Ishikawa (cell line): ENCODE results near the gene WSCD2.

ENCODE experiments used
- CEBPB ChIP-seq: IDR thresholded peaks from 2 replicates; pipeline ENCODE4 v1.6.1; 2012
- CREB1 ChIP-seq: IDR thresholded peaks from 2 replicates; pipeline ENCODE4 v1.6.1; 2012; ENCODE audit warnings: low read depth
- EGR1 ChIP-seq: IDR thresholded peaks from 2 replicates; pipeline ENCODE4 v1.6.1; 2012
- EP300 ChIP-seq: IDR thresholded peaks from 2 replicates; pipeline ENCODE4 v1.6.1; 2012; ENCODE audit warnings: borderline replicate concordance
- FOXM1 ChIP-seq: IDR thresholded peaks from 2 replicates; pipeline ENCODE4 v1.6.1; 2012; ENCODE audit warnings: low read depth, borderline replicate concordance
- NFIC ChIP-seq: IDR thresholded peaks from 2 replicates; pipeline ENCODE4 v1.6.1; 2012
- RAD21 ChIP-seq: IDR thresholded peaks from 2 replicates; pipeline ENCODE4 v1.6.1; 2012; ENCODE audit warnings: low read depth
- TAF1 ChIP-seq: IDR thresholded peaks from 2 replicates; pipeline ENCODE4 v1.6.1; 2012; ENCODE audit warnings: low read depth, mild to moderate bottlenecking
- TCF12 ChIP-seq: IDR thresholded peaks from 2 replicates; pipeline ENCODE4 v1.6.1; 2012; ENCODE audit warnings: low read depth
- TEAD4 ChIP-seq: IDR thresholded peaks from 2 replicates; pipeline ENCODE4 v1.6.1; 2012
- YY1 ChIP-seq: IDR thresholded peaks from 2 replicates; pipeline ENCODE4 v1.6.1; 2012; ENCODE audit warnings: low read depth
- ZBTB7A ChIP-seq: IDR thresholded peaks from 2 replicates; pipeline ENCODE4 v1.6.1; 2012; ENCODE audit warnings: low read depth
- TF ChIP-seq, protein P1 (sequence below): IDR thresholded peaks from 2 replicates; pipeline ENCODE4 v1.6.1; 2012
- TF ChIP-seq, protein P2 (sequence below): IDR thresholded peaks from 2 replicates; pipeline ENCODE4 v1.6.1; 2012
- TF ChIP-seq, protein P3 (sequence below): IDR thresholded peaks from 2 replicates; pipeline ENCODE4 v1.6.1; 2012; ENCODE audit warnings: low read depth, mild to moderate bottlenecking

WSCD2 gene

DNA sequence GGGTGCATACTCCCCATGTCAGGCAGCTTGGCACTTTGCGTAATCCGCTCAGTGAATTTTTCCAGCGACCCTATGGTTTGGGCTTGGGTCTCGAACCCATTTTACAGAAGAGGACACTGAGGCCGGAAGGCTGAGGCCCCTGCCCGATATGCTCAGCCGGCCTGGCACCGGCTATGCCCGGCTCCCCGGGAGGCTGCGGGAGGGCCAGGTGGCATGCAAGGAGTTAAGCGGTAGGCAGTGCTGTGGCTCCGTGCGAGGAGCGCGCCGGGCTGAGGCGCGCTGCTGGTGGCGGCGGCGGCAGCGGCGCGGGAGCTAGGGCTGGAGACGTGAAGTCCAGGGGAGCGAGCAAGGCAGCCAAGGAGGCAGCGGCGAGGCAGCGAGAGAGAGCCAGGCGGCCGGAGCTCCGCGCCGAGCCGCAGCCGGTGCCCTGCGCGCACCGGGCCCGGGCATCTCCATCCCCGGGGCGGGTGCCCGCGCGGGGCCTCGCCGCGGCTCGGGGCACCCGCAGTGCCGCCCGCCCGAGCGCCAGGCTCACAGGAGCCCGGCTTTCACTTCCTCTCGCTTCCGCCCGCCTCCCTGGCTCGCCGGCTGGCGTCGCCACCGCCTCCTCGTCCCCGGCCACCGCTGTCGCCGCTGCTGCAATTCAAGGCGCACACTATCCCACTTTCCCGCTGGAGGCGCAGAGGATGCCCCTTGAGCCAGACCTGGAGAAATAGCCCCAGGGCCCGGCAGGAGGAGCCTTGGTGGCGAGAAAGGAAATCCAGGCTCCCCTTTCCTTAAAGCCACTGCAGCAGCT, at the start of gene WSCD2:
Gene WSCD2 (plus strand): TSS at position 272 of the 796 bp plus-strand sequence. CDS start 66,545 bp downstream, outside the sequence.
- TF ChIP-seq CREB1 (no peak), CEBPB (no peak), NFIC (no peak), ZBTB7A (no peak), TCF12 (no peak), EP300 (no peak), TEAD4 (no peak), TAF1 (no peak), FOXM1 (no peak), RAD21 (no peak; the same call in 1 of the 2 replicates), YY1 (no peak)
- TF ChIP-seq, protein P1, sequence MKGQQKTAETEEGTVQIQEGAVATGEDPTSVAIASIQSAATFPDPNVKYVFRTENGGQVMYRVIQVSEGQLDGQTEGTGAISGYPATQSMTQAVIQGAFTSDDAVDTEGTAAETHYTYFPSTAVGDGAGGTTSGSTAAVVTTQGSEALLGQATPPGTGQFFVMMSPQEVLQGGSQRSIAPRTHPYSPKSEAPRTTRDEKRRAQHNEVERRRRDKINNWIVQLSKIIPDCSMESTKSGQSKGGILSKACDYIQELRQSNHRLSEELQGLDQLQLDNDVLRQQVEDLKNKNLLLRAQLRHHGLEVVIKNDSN, result no peak
- TF ChIP-seq, protein P2, sequence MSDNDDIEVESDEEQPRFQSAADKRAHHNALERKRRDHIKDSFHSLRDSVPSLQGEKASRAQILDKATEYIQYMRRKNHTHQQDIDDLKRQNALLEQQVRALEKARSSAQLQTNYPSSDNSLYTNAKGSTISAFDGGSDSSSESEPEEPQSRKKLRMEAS, result no peak
- TF ChIP-seq, protein P3, sequence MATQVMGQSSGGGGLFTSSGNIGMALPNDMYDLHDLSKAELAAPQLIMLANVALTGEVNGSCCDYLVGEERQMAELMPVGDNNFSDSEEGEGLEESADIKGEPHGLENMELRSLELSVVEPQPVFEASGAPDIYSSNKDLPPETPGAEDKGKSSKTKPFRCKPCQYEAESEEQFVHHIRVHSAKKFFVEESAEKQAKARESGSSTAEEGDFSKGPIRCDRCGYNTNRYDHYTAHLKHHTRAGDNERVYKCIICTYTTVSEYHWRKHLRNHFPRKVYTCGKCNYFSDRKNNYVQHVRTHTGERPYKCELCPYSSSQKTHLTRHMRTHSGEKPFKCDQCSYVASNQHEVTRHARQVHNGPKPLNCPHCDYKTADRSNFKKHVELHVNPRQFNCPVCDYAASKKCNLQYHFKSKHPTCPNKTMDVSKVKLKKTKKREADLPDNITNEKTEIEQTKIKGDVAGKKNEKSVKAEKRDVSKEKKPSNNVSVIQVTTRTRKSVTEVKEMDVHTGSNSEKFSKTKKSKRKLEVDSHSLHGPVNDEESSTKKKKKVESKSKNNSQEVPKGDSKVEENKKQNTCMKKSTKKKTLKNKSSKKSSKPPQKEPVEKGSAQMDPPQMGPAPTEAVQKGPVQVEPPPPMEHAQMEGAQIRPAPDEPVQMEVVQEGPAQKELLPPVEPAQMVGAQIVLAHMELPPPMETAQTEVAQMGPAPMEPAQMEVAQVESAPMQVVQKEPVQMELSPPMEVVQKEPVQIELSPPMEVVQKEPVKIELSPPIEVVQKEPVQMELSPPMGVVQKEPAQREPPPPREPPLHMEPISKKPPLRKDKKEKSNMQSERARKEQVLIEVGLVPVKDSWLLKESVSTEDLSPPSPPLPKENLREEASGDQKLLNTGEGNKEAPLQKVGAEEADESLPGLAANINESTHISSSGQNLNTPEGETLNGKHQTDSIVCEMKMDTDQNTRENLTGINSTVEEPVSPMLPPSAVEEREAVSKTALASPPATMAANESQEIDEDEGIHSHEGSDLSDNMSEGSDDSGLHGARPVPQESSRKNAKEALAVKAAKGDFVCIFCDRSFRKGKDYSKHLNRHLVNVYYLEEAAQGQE, result no peak

DNA sequence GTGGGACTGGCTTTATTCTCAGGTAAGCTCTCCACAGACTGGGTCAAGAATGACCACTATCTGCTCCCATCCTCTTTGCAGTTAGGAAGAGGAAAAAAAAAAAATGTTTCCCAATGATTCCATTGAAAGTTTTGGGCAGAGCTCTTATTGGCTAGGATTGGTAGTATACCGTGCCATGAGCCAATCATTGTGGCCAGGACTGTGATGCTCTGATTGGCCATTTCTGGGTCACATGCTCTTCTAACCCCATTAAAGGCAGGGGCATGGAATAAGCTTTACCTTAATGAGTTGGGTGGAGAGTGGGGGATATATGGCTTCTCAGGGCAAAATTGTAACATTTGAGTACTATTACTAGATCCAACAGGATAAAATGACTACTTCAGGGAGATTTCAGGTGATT, 49.4 kb upstream of the WSCD2 start:
- TF ChIP-seq EGR1, result no peak
- TF ChIP-seq TCF12, result no peak
- TF ChIP-seq EP300, result no peak
- no peak for TF ChIP-seq FOXM1
- TF ChIP-seq, protein P2, result no peak
- TF ChIP-seq YY1, result no peak
- no peak for TF ChIP-seq NFIC
- TF ChIP-seq TAF1, result no peak
- no peak for TF ChIP-seq ZBTB7A
- TF ChIP-seq, protein P3, result no peak
- TF ChIP-seq RAD21, result no peak
- no peak for TF ChIP-seq CEBPB
- no peak for TF ChIP-seq TEAD4
- TF ChIP-seq, protein P1, result no peak

DNA sequence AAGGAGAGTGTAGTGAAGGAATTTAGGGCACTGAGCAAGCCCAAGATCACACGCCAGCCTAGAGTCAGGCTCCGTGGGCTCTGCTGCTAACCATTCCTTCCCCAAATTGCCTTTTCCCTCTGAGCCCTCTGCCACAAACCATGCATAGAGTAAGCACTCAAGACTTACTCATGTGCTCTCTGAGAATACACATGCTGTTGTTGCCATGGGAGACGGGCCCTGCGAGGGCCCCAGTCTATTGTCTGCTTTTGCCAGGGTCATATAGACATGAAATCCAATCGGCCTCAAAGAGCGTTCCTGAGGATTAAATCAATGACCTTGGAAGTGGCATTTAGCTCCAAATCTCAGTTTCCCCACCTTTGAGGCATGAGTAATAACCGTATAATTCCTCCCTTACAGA, 48.7 kb upstream of the WSCD2 start:
- no peak for TF ChIP-seq TEAD4
- no peak for TF ChIP-seq FOXM1
- TF ChIP-seq CEBPB, result no peak
- TF ChIP-seq, protein P2, result no peak
- TF ChIP-seq NFIC, result no peak
- TF ChIP-seq YY1, result no peak
- no peak for TF ChIP-seq EGR1
- no peak for TF ChIP-seq ZBTB7A
- TF ChIP-seq CREB1, result no peak
- TF ChIP-seq EP300, result no peak
- TF ChIP-seq TAF1, result no peak
- TF ChIP-seq, protein P1, result no peak
- no peak for TF ChIP-seq TCF12
- no peak for TF ChIP-seq RAD21
- TF ChIP-seq, protein P3, result no peak
